H1 (cell line): ENCODE measurements around the gene TSGA10IP. TPM values are rescaled to one million over a fixed set of nuclear protein-coding genes. Genes with fewer than 3 reads are reported as not detected.

Source experiments
- CTCF ChIA-PET: fragments of 300-600 bp; sonication (Branson Sonifier 250); formaldehyde crosslinking; loops from one replicate; lab custom pipeline; 2021; ENCODE audit not compliant: partially characterized antibody; lab: Charles Lee
- POLR2A ChIA-PET: fragments of 300-600 bp; sonication (Branson Sonifier 250); formaldehyde crosslinking; loops from one replicate; lab custom pipeline; 2021; ENCODE audit warnings: inconsistent platforms; ENCODE audit not compliant: partially characterized antibody; lab: Charles Lee
- DNase-seq, 2 experiments: peaks; one replicate each; pipeline versions ENCODE4 v3.0.0 to v3.0.0-alpha.2; 2010 to 2022; ENCODE audit warnings: low spot score in 2 of 2, low read depth in 1 of 2, mixed read lengths in 1 of 2
- FAIRE-seq: peaks from 2 replicates; lab custom pipeline; 2011; peaks lifted over from hg19 to GRCh38; lab: Jason Lieb, UNC
- H2AFZ ChIP-seq: 2 replicates; pipeline ENCODE4 v1.8.1; 2012; ENCODE audit warnings: low read length, inconsistent platforms
- H2AK5ac ChIP-seq: 2 replicates; pipeline ENCODE4 v1.6.1; 2013; ENCODE audit warnings: low read depth, low read length
- H2BK120ac ChIP-seq: replicated peaks from 2 replicates; pipeline ENCODE3; 2013; ENCODE audit warnings: low read depth, low read length, inconsistent platforms
- H2BK12ac ChIP-seq: 2 replicates; pipeline ENCODE4 v1.6.1; 2013; ENCODE audit warnings: low read depth, low read length
- H2BK15ac ChIP-seq: 2 replicates; pipeline ENCODE4 v1.6.1; 2013; ENCODE audit warnings: low read length
- H2BK20ac ChIP-seq: 2 replicates; pipeline ENCODE4 v1.6.1; 2013; ENCODE audit warnings: low read length
- H2BK5ac ChIP-seq: 2 replicates; pipeline ENCODE4 v1.6.1; 2013; ENCODE audit warnings: low read depth, low read length
- H3K14ac ChIP-seq: 2 replicates; pipeline ENCODE4 v1.6.1; 2013; ENCODE audit warnings: inconsistent platforms; ENCODE audit not compliant: insufficient read length
- H3K18ac ChIP-seq: 2 replicates; pipeline ENCODE4 v1.6.1; 2013; ENCODE audit warnings: low read length; ENCODE audit errors: extremely low read depth
- H3K23ac ChIP-seq: 2 replicates; pipeline ENCODE4 v1.6.1; 2013; ENCODE audit warnings: inconsistent platforms; ENCODE audit not compliant: insufficient read length
- H3K23me2 ChIP-seq: 2 replicates; pipeline ENCODE4 v1.6.1; 2013; ENCODE audit warnings: low read depth, low read length
- H3K27ac ChIP-seq: 2 replicates; pipeline ENCODE4 v1.6.1; 2011; ENCODE audit warnings: low read depth, low read length, inconsistent platforms
- H3K27me3 ChIP-seq, 4 experiments: replicated peaks in 1 of 4; 1 replicate in 1 of 4; 2 replicates in 3 of 4; pipeline versions ENCODE4 v1.6.1 to v1.8.1; 2011 to 2013; ENCODE audit warnings: low read length in 3 of 4, mild to moderate bottlenecking in 3 of 4, inconsistent platforms in 2 of 4, mixed read lengths in 2 of 4, moderate library complexity in 1 of 4; ENCODE audit not compliant: control insufficient read depth in 3 of 4, insufficient read depth in 3 of 4; ENCODE audit errors: extremely low read depth in 1 of 4
- H3K36me3 ChIP-seq, 4 experiments: 2 replicates each; pipeline versions ENCODE4 v1.6.1 to v1.8.1; 2011 to 2013; ENCODE audit warnings: mild to moderate bottlenecking in 4 of 4, low read length in 3 of 4, moderate library complexity in 2 of 4, control low read depth in 1 of 4, inconsistent platforms in 1 of 4; ENCODE audit not compliant: insufficient read depth in 4 of 4, control insufficient read depth in 2 of 4
- H3K4ac ChIP-seq: replicated peaks from 2 replicates; pipeline ENCODE3; 2013; ENCODE audit warnings: low read length, low read depth, mixed read lengths, inconsistent platforms; ENCODE audit not compliant: insufficient read length
- H3K4me1 ChIP-seq, 4 experiments: replicated peaks in 1 of 4; 1 replicate in 1 of 4; 2 replicates in 3 of 4; pipeline versions ENCODE4 v1.6.1 to v1.8.1; 2011 to 2013; ENCODE audit warnings: low read length in 3 of 4, inconsistent platforms in 2 of 4, mixed read lengths in 1 of 4; ENCODE audit not compliant: insufficient read depth in 4 of 4, control insufficient read depth in 3 of 4
- H3K4me2 ChIP-seq, 2 experiments: 2 replicates each; pipeline versions ENCODE4 v1.6.1 to v1.8.1; 2011 to 2013; ENCODE audit warnings: low read depth in 2 of 2, low read length in 2 of 2, control low read depth in 1 of 2, inconsistent platforms in 1 of 2, mild to moderate bottlenecking in 1 of 2; ENCODE audit not compliant: insufficient read depth in 1 of 2
- H3K4me3 ChIP-seq, 4 experiments: fragments of 200-600, 300-600 bp in 1 of 4; sonication (generic), shearing (Covaris generic), sonication (Bioruptor Twin) in 1 of 4; 2 replicates each; pipeline versions ENCODE4 v1.5.1 to v1.8.1; 2011 to 2016; ENCODE audit warnings: low read length in 4 of 4, low read depth in 3 of 4, control low read depth in 2 of 4, inconsistent platforms in 2 of 4, mild to moderate bottlenecking in 2 of 4, mixed read lengths in 1 of 4, moderate library complexity in 1 of 4; ENCODE audit not compliant: insufficient read depth in 2 of 4; ENCODE audit errors: extremely low read depth in 1 of 4
- H3K56ac ChIP-seq: replicated peaks from 2 replicates; pipeline ENCODE3; 2013; ENCODE audit warnings: low read depth, mild to moderate bottlenecking, mixed read lengths, low read length, inconsistent platforms; ENCODE audit not compliant: insufficient read length
- H3K79me1 ChIP-seq: 2 replicates; pipeline ENCODE4 v1.6.1; 2013; ENCODE audit warnings: low read depth, low read length, control low read depth
- H3K79me2 ChIP-seq, 2 experiments: 2 replicates each; pipeline versions ENCODE4 v1.6.1 to v1.8.1; 2012 to 2013; ENCODE audit warnings: low read length in 2 of 2, mild to moderate bottlenecking in 2 of 2, inconsistent platforms in 1 of 2; ENCODE audit not compliant: insufficient read depth in 2 of 2, control insufficient read depth in 1 of 2
- H3K9ac ChIP-seq, 4 experiments: replicated peaks in 1 of 4; 1 replicate in 1 of 4; 2 replicates in 3 of 4; pipeline versions ENCODE4 v1.6.1 to v1.8.1; 2011 to 2013; ENCODE audit warnings: low read depth in 3 of 4, low read length in 3 of 4, control low read depth in 2 of 4, mild to moderate bottlenecking in 2 of 4, moderate library complexity in 2 of 4, inconsistent platforms in 1 of 4; ENCODE audit errors: extremely low read depth in 1 of 4
- H3K9me3 ChIP-seq, 2 experiments: 2 replicates each; pipeline versions ENCODE4 v1.6.1 to v1.8.1; 2012 to 2013; ENCODE audit warnings: mild to moderate bottlenecking in 2 of 2, moderate library complexity in 2 of 2, control low read depth in 1 of 2, inconsistent platforms in 1 of 2, low read depth in 1 of 2, low read length in 1 of 2, mixed read lengths in 1 of 2; ENCODE audit not compliant: insufficient read depth in 2 of 2
- H4K20me1 ChIP-seq, 2 experiments: replicated peaks in 1 of 2; 2 replicates each; pipeline versions ENCODE3 to v1.8.1; 2011 to 2013; ENCODE audit warnings: inconsistent platforms in 2 of 2, low read length in 2 of 2, mild to moderate bottlenecking in 1 of 2; ENCODE audit not compliant: insufficient read depth in 2 of 2, control insufficient read depth in 1 of 2
- H4K5ac ChIP-seq: 2 replicates; pipeline ENCODE4 v1.6.1; 2013; ENCODE audit warnings: low read length, low read depth, mixed read lengths, inconsistent platforms; ENCODE audit not compliant: insufficient read length
- H4K8ac ChIP-seq: 2 replicates; pipeline ENCODE4 v1.8.0; 2013; ENCODE audit warnings: mild to moderate bottlenecking, moderate library complexity, low read length, inconsistent platforms; ENCODE audit not compliant: insufficient read depth; ENCODE audit errors: extremely low read depth
- H4K91ac ChIP-seq: replicated peaks from 2 replicates; pipeline ENCODE3; 2013; ENCODE audit warnings: low read length, mixed read lengths, inconsistent platforms; ENCODE audit not compliant: insufficient read length
- ATF3 ChIP-seq: IDR thresholded peaks from 2 replicates; pipeline ENCODE4 v1.6.1; 2011; ENCODE audit warnings: low read depth, mild to moderate bottlenecking, low read length; ENCODE audit not compliant: insufficient read depth
- BCL11A ChIP-seq, 2 experiments: IDR thresholded peaks; one replicate each; pipeline ENCODE4 v1.6.1; 2011; ENCODE audit warnings: low read depth in 2 of 2, low read length in 2 of 2, mild to moderate bottlenecking in 2 of 2
- JUND ChIP-seq: IDR thresholded peaks from 2 replicates; pipeline ENCODE4 v1.6.1; 2011; ENCODE audit warnings: mild to moderate bottlenecking, improper control_type of control experiment, low read length
- NRF1 ChIP-seq: IDR thresholded peaks from 2 replicates; pipeline ENCODE4 v1.6.1; 2011; ENCODE audit warnings: mild to moderate bottlenecking, low read depth, low read length, improper control_type of control experiment
- RXRA ChIP-seq: IDR thresholded peaks from 2 replicates; pipeline ENCODE4 v1.6.1; 2011; ENCODE audit warnings: low read depth, mild to moderate bottlenecking, low read length, moderate library complexity; ENCODE audit not compliant: insufficient read depth
- SP2 ChIP-seq: IDR thresholded peaks from 2 replicates; pipeline ENCODE4 v1.6.1; 2012; ENCODE audit warnings: mild to moderate bottlenecking, low read length, inconsistent platforms
- WGBS, 2 experiments: shearing (Covaris generic) in 1 of 2; methylation state at CpG; one replicate each; pipeline versions ENCODE4 v1.1.6 to v1.1.7; 2013 to 2015; ENCODE audit warnings: low lambda C conversion rate in 2 of 2, mixed read lengths in 2 of 2, inconsistent platforms in 1 of 2, low coverage in 1 of 2, missing lambda C conversion rate in 1 of 2; ENCODE audit not compliant: insufficient replicate concordance in 2 of 2, insufficient coverage in 1 of 2, insufficient read length in 1 of 2; ENCODE audit errors: extremely low coverage in 1 of 2, missing lambda C conversion rate in 1 of 2; 5-methylcytosine and 5-hydroxymethylcytosine counted together
- polyA plus RNA-seq, 7 experiments: library from polyadenylated mRNA; depleted of rRNA in 3 of 7; stranded (reverse) in 5 of 7; unstranded in 2 of 7; fragments of >200 nt in 5 of 7; fragments of 200-250 nt in 2 of 7; gene quantifications; 1 replicate in 5 of 7; 2 replicates in 1 of 7; 4 replicates in 1 of 7; pipeline versions ENCODE4 v1.2.1 to v1.2.3, GENCODE V29; 2011 to 2013; ENCODE audit warnings: missing spikeins in 2 of 7, mixed read lengths in 2 of 7
- total RNA-seq: library from RNA; stranded (reverse); fragmentation: NEBNext Ultra II Directional; extraction: Animal tissue kit (Norgen Biotek cat#: 25700); gene quantifications from 2 replicates; pipeline ENCODE4 v1.2.1, GENCODE V29; 2021
- TF ChIP-seq, protein P1 (sequence below), 3 experiments: IDR thresholded peaks; 1 replicate in 2 of 3; 2 replicates in 1 of 3; pipeline versions ENCODE4 v1.5.1 to v1.6.1; 2011; ENCODE audit warnings: low read length in 3 of 3, mild to moderate bottlenecking in 3 of 3, inconsistent platforms in 2 of 3, low read depth in 1 of 3, moderate library complexity in 1 of 3; ENCODE audit not compliant: insufficient read depth in 1 of 3; ENCODE audit errors: control extremely low read depth in 1 of 3
- TF ChIP-seq, protein P2 (sequence below): IDR thresholded peaks from 2 replicates; pipeline ENCODE4 v1.6.1; 2012; ENCODE audit warnings: inconsistent platforms

Gene TSGA10IP
- total and polyA plus RNA-seq, 2 of the 8 experiments (the other 6 are each of a cell fraction or from before 2014, with no cell fraction given) = 1.9 to 6.0 TPM

GRCh38 chr11:65960824-65961266 lies 15.6 kb downstream of the TSGA10IP start:
- WGBS, 2 experiments = 57% methylated on average over 15 of the region's 16 CpGs; no CpG with 5 or more reads in 1 of the 2 experiments
- H3K56ac ChIP-seq = no peak overlapping the region
- no peak overlapping the region for H2AK5ac ChIP-seq
- H3K23ac ChIP-seq = no peak overlapping the region
- H3K9ac ChIP-seq = peak overlapping the region in 3 of 4 experiments; percentile 77 to 86 (median 78); a peak in 6 of 7 replicates
- H3K14ac ChIP-seq = no peak overlapping the region
- peak overlapping the region; percentile 44 for H2BK12ac ChIP-seq
- H3K27ac ChIP-seq = peak overlapping the region; percentile 60; the same call in 1 of the 2 replicates
- H4K20me1 ChIP-seq = peaks cover 1 to 7% of the 10 kb centered on the region in 2 experiments
- H4K5ac ChIP-seq = peak overlapping the region; percentile 54
- CTCF ChIA-PET = interaction anchor here (0.6 to 2.2 kb wide), 8 partner anchors 28 to 176 kb away, joined by 3 to 7 read pairs (median 4); partner anchors contain the start of genes CCDC85B and FIBP
- H3K36me3 ChIP-seq = peaks cover 6 to 17% (median 10%) of the 10 kb centered on the region in 4 experiments
- no peak for DNase-seq
- peak overlapping the region; percentile 0 for H3K4ac ChIP-seq
- H2BK5ac ChIP-seq = peak overlapping the region; percentile 88
- peaks cover 0 to 14% (median 3%) of the 10 kb centered on the region in 4 experiments; a peak in 5 of 7 replicates for H3K4me1 ChIP-seq
- peaks cover 9% of the 10 kb centered on the region for H3K79me1 ChIP-seq
- peak overlapping the region; percentile 80 to 92 (median 88) for H3K4me3 ChIP-seq
- peak overlapping the region; percentile 32; the same call in 1 of the 2 replicates for H3K18ac ChIP-seq
- H4K8ac ChIP-seq = peak overlapping the region; percentile 96; the same call in 1 of the 2 replicates
- H2AFZ ChIP-seq = peak overlapping the region; percentile 23; the same call in 1 of the 2 replicates
- H4K91ac ChIP-seq = no peak overlapping the region
- no peak overlapping the region for H2BK15ac ChIP-seq
- H3K9me3 ChIP-seq = no peaks in the 10 kb centered on the region
- peak overlapping the region; percentile 71 to 91 for H3K4me2 ChIP-seq
- no peak overlapping the region for H2BK20ac ChIP-seq
- H3K27me3 ChIP-seq = no peaks in the 10 kb centered on the region
- FAIRE-seq = no peak
- H3K23me2 ChIP-seq = peaks cover 14% of the 10 kb centered on the region; the same call in 1 of the 2 replicates
- no peak overlapping the region for H2BK120ac ChIP-seq
- peaks cover 11 to 21% of the 10 kb centered on the region in 2 experiments for H3K79me2 ChIP-seq
- POLR2A ChIA-PET = interaction anchor here (0.6 to 1.6 kb wide), 9 partner anchors 9 to 104 kb away, joined by 3 to 5 read pairs (median 3); partner anchors contain the start of gene MUS81
- TF ChIP-seq JUND (no peak), ATF3 (no peak), SP2 (no peak), NRF1 (no peak), RXRA (no peak), BCL11A (IDR thresholded peaks at IDR 0.05; ENCODE audit: low read depth in 2 of 2, low read length in 2 of 2) (no peak)
- TF ChIP-seq, protein P1, sequence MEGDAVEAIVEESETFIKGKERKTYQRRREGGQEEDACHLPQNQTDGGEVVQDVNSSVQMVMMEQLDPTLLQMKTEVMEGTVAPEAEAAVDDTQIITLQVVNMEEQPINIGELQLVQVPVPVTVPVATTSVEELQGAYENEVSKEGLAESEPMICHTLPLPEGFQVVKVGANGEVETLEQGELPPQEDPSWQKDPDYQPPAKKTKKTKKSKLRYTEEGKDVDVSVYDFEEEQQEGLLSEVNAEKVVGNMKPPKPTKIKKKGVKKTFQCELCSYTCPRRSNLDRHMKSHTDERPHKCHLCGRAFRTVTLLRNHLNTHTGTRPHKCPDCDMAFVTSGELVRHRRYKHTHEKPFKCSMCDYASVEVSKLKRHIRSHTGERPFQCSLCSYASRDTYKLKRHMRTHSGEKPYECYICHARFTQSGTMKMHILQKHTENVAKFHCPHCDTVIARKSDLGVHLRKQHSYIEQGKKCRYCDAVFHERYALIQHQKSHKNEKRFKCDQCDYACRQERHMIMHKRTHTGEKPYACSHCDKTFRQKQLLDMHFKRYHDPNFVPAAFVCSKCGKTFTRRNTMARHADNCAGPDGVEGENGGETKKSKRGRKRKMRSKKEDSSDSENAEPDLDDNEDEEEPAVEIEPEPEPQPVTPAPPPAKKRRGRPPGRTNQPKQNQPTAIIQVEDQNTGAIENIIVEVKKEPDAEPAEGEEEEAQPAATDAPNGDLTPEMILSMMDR (IDR thresholded peaks at IDR 0.05; ENCODE audit: control extremely low read depth in 1 of 3, insufficient read depth in 1 of 3, low read depth in 1 of 3, low read length in 3 of 3) = no peak
- TF ChIP-seq, protein P2, sequence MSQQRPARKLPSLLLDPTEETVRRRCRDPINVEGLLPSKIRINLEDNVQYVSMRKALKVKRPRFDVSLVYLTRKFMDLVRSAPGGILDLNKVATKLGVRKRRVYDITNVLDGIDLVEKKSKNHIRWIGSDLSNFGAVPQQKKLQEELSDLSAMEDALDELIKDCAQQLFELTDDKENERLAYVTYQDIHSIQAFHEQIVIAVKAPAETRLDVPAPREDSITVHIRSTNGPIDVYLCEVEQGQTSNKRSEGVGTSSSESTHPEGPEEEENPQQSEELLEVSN = no peak
